ENCODE data around the gene ZHX3.

The ZHX3 gene

DNA sequence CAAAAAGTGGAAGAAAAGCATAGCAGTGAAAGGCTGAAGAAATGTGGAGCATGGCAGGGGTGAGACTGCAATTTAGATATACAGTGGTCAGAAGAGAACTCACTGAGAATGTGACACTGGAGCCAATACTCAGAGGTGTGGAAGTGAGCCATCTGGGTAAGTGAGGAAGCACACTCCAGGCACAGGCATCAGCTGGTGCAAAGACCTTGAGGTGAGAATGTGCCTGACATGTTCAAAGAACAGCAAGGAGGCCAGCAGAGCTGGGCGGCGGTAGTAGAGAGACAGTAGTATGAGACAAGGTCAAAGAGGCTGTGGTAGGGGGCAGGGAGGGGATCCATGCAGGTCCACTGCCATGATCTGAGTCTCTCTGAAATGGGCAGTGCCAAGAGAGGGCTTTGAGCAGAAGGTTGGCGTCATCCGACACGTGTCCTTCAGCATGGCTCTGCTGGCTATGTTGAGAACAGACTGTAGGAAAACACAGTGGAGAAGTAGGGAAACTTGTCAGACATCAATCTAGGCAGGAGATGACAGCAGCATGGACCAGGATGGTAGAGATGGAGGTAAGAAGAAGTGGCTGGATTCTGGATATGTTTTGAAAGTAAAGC is 95.8 kb downstream of the ZHX3 start:
- DNase-seq, result no peak

DNA sequence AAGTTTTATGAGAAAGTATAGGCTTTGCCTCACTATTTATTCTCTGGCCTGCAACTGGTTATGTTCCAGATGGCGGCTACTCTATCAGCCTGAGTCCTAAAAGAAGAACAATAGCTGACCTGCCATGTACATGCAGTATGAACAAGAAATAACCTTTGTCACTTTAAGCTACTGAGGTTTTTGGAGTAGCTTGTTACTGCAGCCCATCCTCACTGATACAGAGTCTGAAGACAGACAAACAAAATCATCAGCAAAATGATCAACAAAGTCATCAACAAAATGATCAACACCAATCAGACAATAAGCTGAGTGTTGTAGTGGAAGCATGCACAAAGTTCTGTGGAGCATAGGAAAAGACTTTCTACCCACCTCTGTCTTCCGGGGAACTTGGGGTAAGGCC is 97.7 kb downstream of the ZHX3 start:
- DNase-seq, result no peak

DNA sequence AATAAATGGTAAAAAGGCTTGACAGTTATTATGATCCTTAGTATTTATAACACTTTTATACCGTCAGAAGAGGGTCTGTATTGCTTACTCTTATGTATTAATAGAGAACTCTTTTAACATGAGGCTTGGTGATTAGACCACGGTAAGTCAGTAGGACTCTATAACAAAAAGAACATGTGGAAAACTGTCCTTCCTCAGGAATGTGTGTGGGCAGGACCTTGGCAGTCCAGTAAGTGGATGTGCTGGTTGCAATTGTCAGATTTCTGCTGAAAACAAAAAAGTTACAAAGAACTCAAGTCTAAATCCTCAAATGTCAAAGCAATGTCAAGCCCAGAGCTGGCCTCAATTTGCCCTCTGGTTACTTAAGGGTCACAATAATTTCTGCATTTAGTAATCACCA is 99.1 kb downstream of the ZHX3 start:
- DNase-seq, result no peak

DNA sequence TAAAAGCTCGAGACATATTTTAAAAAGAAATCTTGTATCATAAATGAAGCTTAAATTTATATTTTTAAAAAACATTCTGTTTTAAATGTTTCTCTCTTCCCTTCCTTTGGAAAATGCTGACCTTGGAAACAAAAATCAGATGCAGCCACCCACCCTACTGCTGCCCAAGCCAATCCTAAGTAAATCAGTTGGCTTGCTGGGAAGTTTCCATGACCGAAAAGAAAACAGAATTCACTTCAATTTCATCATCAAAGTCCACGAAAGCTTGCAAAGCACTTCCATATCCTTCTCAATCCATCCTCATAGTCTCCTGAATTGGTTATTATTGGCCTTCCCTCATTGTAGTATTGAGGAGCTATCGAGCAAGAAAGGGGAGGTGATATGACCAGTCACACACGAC is 100.1 kb downstream of the ZHX3 start:
- DNase-seq, result no peak

DNA sequence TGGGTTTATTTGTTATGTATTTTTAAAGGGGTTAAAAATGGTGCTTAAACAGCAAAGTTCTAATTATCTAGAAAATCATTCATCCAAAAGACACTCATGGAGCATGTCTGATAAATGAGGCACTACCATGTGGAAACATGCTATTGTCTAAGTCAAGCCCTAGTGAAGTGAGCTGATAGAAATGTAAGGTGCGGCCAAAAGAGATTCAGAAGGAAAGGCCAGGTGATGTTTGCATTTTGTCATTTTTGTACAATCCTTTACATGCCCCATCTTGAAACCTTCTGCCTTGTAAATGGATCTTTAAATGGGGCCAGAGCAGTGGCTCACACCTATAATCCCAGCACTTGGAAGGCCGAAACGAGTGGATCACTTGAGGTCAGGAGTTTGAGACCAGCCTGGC is 102.9 kb downstream of the ZHX3 start:
- no peak for DNase-seq

DNA sequence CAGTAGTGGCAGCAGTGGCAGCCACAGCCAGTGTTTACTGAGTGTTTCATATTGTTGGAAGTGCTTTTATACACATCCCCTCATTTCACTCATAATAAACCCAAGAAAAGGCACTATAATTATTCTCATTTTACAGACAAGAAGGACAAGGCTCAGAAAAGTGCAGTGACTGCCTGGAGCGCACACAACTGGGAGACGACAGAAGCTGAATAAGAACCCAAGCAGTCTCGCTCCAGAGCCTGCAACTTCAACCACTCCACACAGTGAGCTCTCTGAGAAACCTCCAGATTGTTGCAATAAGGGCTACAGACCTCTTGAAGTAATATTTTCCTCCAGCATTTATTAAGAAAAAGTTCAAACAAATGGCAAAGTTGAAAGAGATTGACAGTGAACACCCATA is 103.3 kb downstream of the ZHX3 start:
- DNase-seq, result no peak

DNA sequence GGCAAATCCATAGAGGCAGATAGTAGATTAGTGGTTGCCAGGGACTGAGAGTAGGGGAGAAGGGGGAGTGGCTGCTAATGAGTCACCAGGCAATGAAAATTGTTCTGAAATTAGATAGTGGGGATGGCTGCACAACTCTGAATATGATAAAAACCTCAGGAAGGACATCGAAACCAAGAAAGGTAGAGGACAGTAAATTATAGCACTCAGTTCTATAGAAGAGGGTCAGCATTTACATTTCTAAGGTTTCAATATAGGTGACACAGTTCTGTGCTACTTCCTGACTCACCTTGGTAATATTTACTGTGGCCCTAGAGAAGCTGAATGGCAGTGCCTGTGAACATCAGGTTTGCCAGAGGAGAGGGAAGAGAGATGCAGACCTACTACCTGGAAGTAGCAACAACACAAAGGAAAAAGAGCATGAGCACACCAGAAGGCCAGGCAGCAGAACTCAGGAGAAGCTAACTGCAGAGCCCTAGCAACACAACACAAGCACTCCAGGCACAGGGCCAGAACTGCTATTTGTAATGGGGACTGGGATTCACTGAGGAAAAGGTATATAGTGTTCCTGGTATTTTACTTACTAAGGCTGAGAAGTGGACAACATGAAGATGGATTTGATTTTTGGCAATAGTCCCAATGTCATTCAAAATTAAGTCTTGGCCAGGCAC is 104.2 kb downstream of the ZHX3 start:
- no peak for DNase-seq

DNA sequence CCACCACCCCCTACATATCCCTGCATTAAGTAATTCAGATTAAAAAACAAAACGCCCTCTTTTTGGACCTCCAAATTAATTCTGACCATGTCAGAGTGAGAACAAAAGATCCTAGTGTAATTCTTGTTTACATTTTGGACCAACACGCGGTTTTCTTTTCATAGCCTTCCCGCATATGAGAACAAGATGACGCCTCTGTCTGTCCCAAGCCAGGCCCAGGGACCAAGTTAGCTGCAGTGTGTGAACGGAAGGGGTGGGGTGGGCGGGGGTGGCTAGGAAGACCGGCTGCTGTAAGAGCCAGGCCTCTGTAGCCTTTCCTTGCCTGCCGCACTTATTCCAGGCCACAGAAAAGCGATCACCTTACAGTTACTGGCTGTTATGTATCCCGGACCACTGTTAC is 112.2 kb downstream of the ZHX3 start:
- no peak for DNase-seq

DNA sequence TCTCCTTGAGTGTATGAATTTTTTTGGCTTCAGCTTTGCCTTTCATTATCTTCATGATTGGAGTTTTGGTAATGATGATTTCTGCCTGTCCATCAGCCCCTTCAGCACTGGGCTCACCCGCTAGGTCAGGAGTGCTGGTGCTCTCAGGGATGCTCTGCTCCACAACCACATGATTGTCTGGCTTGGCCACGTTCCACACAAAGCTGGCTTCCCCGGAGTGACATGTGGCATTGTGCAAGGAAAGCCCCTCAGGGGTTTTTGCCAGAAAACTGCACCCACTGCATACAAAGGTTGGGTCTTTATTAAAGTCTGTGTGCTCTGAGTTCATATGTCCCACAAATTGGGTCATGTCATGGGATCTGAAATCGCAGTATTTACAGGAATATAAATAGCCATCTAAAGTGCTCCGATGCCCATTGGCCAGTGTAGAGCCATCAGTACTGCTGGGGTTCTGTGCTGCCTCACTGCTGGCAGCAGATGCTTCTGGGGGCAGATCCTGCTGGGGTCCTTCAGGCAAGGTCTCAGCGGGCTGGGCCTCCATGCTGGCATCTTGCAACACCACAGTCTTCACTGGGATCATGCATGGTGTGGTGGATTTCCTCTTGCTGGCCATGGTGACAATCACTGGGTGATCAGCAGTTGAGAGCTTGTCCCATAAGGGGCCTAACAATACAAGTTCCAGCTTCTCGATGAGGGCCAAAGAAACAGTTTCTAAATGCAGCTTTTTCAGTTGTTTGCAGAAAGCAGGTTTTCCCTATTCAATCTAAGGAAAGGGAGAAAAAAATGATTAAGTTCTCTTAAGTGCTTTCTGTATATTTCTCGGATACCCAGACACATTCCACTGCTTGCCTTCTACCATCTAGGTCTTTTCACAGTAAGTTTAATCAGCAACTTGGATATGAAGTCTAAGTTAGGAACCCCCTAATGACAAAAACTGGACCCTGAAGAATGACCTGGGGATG is 112.9 kb downstream of the ZHX3 start:
- no peak for DNase-seq

DNA sequence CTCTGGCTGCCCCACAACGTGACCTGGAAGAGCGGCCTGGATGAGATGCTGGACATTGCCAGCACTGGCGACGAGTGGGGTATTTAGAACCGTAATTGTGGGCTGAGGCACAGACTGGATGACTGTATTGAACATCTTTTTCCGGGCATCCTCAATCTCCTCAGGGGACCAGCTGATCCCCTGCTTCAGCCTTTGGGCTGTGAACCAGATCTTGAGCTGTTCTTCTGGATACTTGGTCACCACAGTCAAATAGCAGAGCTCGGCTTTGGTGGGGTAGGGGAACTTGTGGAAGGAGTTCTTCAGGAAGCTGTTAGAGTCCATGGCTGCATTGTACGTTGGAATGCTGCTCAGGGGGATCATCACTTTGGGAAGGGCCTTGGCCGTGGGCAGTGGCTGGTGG is 113.9 kb downstream of the ZHX3 start:
- no peak for DNase-seq

DNA sequence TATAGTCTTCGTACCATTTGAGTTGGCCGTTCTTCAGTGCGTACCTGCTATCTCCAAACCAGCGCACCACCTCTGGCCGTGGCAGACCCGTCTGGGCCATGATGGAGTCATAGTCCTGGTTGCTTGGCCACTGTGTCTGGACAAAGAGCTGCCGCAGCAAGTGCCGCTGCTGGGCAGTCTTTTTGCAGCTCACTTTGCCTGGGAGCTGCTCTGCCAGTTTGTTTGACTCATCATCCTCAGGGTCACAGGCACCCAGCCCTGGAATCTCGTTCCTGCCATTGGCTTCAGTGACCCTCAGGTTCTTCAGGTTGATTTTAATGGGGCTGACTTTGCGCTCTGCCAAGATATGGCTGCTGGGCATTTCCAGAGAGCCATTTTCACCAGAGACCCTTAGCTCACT is 115.1 kb downstream of the ZHX3 start:
- DNase-seq, result no peak

DNA sequence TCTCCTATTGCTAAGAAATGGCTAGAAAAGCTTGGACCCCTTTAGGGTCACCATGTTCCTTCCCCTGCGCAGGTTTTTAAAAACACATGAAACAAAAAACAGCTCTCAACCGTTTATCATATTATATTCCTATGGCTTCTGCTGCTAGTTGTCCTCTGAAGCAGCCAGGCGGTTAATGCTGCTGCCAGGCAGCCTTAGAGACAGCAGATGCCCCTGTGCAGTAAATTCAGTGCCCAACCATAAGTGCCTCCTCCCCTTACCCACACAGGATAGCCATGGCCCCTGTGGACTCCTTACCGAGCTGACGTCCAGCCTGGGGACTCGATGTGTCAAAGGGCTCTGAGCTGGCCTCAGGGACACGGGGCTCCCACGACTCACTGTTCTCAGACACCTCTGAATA is 115.8 kb downstream of the ZHX3 start:
- DNase-seq, result no peak

DNA sequence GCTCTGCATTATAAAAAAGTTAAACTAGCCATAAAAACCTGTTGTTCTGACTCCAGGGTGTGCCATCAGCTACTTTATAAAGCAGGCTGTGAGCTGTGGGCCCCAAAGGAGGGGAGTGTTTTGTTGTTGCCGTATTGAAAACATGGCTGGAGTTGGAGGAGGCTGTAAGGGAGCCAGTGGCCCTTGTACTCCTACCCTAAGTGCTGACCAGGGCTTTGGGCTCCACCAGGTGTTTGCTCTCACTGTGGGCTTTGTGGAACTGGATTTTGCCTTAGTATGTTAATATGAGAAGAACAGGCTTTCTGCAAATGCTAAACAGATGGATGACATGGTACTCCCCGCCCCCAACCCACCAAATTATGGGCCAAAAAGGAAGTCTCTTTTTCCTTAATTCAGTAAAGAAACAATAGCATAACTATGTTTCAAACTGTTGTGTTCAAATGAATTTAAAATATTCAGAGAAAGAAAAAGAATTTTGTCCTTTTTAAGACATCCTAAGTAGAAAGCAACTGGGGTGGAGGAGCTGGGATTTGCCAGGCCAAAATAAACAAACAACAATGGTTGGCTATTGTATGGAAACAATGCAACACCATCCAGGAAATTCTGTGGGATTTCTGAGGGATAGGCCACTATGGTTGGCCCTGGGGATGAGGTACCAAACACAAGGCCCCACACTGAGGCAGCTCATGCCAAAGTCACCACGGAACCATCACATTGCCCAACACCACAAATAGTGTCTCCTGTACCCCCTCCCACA is 116.9 kb downstream of the ZHX3 start:
- no peak for DNase-seq

DNA sequence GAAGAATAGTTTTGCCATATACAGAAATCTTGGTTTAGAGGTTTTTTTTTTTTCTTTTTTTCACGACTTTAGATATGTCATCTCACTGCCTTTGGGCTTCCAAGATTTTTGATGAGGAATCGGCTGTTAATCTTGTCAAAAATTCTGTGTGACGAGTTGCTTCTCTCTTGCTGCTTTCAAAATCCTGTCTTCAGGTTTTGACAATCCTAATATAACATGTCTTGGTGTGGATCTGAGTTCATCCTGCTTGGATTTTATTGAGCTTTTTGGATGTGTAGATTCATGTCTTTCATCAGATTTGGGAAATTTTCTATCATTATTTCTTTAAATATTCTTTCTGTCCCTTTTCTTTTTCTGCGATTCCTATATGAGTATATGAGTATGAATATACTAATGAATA is 119.1 kb downstream of the ZHX3 start:
- no peak for DNase-seq

DNA sequence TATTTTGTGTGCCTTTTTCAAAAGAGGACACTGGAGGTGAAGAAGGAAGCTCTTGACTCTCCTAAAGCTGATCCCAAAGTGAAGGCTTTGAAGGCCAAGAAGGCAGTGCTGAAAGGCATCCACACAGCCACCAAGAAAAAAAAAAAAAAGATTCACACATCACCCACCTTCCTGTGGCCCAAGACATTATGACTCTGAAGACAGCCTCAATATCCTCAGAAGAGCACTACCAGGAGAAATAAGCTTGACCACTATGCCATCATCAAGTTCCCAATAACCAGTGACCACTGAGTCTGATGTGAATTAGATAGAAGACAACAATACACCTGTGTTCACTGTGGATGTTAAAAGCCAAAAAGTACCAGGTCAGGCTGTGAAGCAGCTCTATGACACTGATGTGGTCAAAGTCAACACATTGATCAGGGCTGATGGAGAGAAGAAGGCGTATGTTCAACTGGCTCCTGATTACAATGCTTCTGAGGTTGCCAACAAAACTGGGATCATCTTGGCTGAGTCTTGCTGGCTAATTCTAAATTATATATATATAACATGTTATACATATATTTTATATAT is 120.8 kb downstream of the ZHX3 start:
- DNase-seq, result no peak

DNA sequence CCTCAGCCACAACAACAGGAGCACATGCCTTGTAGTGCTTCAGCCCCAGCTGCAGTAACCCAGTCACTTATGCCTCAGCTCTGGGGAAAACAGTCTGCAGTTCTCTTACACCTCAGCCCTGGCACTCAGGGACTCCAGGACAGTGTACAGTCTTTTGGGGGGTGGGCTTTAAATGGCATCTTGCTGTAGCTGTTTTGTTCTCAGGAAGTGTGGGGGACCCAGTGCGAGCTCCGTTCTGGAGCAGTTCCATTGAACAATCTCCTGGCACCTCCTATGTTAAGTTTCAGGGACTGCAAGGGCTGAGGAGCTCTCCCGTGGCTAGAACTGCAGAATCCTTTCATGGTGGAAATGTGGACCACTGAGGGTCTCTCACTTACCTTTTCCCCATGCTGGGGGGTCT is 125.0 kb downstream of the ZHX3 start:
- DNase-seq, result no peak

DNA sequence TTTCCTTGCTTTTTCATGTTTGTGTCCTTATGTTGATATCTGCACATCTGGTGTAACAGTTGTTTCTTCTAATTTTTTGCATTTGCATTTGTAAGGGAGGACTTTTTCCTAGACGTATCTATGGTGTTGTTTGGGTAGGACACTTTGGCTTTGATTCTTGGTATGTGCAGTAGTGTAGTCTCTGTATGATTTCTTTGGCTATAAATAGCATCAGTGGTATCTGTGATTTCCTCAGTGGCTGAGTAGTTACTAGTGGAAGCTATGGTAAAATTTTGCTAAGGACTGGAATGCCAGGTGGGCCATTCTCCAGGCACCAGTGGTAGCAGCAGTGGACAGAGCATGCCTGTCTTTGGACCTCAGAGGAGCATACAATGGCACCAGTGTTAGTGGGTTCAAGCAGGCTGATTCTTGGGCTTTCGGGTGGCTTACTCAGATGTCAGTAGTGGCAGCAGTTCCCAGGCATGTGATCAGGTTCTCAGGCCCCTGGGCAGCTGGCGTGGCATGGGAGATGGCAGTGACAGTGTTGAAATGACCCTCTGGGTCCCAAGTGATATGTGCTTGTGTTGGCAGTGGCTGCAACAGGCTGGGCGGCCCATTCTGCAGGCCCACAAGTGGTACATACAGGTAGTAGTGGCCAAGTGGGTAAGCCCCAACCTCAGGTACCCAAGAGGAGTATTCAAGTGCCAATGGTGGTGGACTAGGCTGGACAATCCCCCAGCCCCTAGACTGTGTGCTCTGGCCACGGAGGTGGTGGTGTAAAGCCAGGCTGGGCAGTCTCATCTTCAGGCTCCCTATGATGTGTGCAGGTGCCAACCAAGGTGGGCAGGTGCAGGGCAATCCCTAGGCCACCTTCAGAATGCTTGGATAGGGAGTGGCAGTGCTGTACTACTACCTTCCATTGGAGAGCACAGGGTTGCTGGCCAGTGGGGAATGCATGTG is 125.7 kb downstream of the ZHX3 start:
- DNase-seq, result no peak

DNA sequence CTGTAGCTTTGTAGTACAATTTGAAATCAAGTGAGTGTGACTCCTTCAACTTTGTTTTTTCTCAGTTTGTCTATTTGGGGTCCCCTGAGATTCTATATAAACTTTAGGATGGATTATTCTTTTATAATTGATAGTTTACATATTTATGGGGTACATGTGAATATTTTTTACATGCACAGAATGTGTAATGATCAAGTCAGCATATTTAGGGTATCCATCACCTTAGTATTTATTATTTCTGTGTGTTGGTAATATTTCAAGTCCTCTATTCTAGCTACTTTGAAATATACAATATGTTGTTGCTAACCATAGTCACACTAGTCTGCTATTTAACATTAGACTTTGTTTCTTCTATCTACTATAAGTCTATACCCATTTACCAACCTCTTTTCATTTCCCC is 129.9 kb downstream of the ZHX3 start:
- no peak for DNase-seq

DNA sequence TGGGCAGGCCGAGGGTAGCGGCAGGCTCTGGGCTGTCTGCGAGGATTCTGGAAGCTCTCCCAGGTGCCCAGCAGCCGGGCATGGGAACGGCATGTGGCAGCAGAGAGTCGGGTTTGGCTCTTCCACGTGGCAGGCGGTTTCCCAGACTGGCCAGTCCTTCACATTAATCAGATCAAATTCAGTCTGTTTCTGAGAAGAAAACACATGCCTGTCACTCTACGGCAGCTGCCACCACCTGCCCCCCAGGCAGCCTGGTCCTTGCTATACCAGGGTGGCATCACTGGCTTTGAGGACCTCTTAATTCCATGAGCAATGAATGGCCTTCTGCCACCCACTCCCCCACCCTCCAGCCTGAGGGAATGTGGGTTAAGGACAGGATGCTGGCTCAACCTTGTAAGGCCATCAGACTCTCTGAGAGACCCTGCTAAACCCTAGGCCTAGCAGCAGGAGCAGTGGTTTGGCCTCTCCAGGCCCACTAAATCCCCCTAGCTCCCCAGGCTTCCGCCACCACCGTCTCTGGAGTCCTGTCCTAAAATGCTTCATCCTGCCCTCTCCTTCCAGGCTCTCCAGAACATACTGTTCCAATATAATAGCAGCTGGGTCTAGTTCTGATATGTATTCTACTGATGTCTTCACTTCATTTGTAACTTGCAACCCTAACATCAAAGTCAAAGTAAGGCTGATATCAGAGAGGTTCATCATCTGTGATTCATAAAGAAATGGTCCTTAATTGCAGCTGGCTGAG is 132.3 kb downstream of the ZHX3 start:
- DNase-seq, result no peak

DNA sequence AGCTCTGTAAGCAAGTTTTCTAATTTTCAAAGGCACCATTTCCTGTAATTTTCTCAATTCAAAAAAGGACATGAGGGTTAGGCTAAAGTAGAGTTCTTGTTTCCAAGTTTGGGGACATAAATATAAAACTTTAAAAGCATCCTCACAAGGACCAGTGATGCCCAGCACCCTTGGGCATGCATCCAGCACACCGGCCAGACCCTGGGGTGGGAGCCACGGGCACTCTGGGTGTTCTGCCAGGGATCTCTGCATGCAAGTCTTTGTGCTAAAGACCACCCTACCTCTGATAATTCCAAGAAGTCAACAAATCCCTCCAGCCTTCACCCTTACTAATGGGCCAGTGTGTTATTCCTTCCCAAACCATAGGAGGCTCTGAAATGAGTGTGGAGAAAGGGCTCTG is 133.7 kb downstream of the ZHX3 start:
- DNase-seq, result no peak

DNA sequence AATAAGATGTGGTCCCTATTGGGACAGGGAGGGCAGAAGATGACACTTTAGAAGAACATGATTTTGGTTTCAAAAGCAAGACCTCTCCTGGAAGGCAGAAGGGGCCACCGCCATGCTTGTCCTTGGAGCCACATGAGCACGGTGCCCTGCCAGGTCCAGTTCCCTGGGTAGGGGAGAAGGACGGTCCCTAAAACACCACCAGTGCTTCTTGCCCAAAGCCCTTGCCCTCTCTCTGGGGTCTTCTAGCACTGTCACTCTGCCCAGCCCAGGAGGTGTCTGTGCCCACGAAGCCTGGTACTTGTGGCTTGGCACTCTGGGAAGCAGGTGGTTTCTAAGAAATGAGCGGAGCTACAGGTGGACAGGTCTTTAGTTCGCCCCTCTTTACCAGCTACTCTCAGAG is 134.1 kb downstream of the ZHX3 start:
- DNase-seq, result no peak
